GM06990 (cell line): ENCODE data around the gene ZNF500.

Experiments
- DNase-seq: peaks from one replicate; pipeline ENCODE4 v3.0.0-alpha.2; 2011; ENCODE audit not compliant: insufficient read length; ENCODE audit errors: extremely low read depth
- H3K27me3 ChIP-seq: replicated peaks from 2 replicates; pipeline ENCODE4 v1.6.0; 2011; ENCODE audit warnings: low read length; ENCODE audit not compliant: control insufficient read depth, insufficient read depth
- H3K36me3 ChIP-seq: 2 replicates; pipeline ENCODE4 v1.5.1; 2011; ENCODE audit warnings: low read length; ENCODE audit not compliant: control insufficient read depth, insufficient read depth
- H3K4me3 ChIP-seq: replicated peaks from 2 replicates; pipeline ENCODE4 v1.5.1; 2011; ENCODE audit warnings: low read depth, mild to moderate bottlenecking, control low read depth, low read length
- TF ChIP-seq, protein P1 (sequence below): IDR thresholded peaks from 2 replicates; pipeline ENCODE4 v1.5.1; 2011; ENCODE audit warnings: low read length, control low read depth, mild to moderate bottlenecking, inconsistent platforms; ENCODE audit not compliant: insufficient read depth, poor library complexity, severe bottlenecking

Gene ZNF500

DNA sequence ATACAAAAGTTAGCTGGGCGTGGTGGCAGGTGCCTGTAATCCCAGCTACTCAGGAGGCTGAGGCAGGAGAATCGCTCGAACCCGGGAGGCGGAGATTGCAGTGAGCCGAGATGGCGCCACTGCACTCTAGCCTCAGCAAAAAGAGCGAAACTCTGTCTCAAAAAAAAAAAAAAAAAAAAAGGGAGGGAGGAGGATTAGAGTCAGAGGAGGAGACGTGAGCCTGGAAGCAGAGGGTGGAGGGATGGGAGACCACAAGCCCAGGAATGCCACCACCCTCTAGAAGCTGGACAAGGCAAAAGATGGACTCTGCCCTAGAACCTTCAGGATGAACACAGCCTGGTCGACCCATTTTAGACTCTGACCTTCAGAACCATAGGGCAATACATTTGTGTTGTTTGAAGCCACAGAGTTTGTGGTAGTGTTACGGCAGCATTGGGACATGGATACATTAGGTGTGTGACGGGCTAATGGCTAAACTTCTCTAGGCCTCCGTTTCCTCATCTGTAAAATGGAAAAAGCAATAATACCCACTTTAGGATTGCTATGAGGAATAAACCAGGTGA is 26.1 kb upstream of the ZNF500 start:
- Histone ChIP-seq H3K4me3 (no peak overlapping the region), H3K27me3 (no peaks in the 10 kb centered on the region), H3K36me3 (no peaks in the 10 kb centered on the region)
- DNase-seq = no peak
- TF ChIP-seq, protein P1, sequence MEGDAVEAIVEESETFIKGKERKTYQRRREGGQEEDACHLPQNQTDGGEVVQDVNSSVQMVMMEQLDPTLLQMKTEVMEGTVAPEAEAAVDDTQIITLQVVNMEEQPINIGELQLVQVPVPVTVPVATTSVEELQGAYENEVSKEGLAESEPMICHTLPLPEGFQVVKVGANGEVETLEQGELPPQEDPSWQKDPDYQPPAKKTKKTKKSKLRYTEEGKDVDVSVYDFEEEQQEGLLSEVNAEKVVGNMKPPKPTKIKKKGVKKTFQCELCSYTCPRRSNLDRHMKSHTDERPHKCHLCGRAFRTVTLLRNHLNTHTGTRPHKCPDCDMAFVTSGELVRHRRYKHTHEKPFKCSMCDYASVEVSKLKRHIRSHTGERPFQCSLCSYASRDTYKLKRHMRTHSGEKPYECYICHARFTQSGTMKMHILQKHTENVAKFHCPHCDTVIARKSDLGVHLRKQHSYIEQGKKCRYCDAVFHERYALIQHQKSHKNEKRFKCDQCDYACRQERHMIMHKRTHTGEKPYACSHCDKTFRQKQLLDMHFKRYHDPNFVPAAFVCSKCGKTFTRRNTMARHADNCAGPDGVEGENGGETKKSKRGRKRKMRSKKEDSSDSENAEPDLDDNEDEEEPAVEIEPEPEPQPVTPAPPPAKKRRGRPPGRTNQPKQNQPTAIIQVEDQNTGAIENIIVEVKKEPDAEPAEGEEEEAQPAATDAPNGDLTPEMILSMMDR = no peak

DNA sequence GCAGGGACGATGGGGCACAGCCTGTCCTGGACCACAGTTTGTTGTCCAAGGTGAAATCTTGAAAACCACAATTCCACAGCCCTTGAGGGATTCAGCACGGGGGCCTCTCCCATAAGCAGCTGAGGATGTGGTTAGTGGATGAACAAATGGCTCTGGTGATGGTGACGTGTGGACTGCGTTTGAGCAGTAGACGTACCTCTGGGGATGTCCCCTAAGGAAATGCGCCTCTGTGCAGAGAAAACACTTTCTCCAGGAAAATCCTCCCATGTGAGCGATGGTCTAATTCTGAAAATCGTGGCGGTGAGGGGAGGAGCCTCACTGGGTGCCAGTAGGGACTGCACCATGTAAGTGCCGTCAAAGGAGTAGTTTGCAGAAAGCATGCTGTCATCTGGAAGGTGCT is 23.9 kb upstream of the ZNF500 start:
- TF ChIP-seq, protein P1 = no peak
- DNase-seq = no peak
- H3K27me3 ChIP-seq = no peaks in the 10 kb centered on the region
- H3K4me3 ChIP-seq = no peak overlapping the region
- H3K36me3 ChIP-seq = no peaks in the 10 kb centered on the region

DNA sequence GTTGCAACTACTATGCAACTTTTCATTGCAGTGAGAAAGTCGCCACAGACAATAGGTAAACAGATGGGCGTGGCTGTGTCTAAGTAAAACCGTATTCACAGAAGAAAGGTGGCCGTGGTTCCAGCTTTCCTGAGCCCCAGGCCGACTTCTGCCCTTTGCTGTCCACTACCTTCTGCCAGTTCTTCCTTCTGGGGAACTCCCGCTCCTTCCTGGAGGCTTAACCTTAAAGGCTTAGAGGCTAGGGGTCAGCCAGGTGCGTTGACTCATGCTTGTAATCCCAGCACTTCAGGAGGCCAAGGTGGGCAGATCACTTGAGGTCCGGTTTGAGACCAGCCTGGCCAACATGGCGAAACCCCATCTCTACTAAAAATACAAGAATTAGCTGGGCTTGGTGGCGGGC is 23.3 kb upstream of the ZNF500 start:
- TF ChIP-seq, protein P1 = no peak
- no peak for DNase-seq
- H3K27me3 ChIP-seq = no peaks in the 10 kb centered on the region

DNA sequence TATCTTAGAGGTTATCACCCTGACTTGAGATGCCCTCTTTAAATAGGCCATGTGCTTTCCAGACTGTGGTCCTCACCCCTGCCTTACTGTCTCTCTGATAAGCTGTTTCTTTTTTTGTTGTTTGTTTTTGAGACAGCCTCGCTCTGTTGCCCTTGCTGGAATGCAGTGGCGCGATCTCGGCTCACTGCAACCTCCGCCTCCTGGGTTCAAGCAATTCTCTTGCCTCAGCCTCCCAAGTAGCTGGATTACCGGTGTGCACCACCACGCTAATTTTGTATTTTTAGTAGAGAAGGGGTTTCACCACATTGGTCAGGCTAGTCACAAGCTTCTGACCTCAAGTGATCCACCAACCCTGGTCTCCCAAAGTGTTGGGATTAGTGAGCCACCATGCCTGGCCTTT is 21.9 kb upstream of the ZNF500 start:
- Histone ChIP-seq H3K4me3 (no peak overlapping the region), H3K27me3 (no peaks in the 10 kb centered on the region), H3K36me3 (no peaks in the 10 kb centered on the region)
- TF ChIP-seq, protein P1 = no peak
- no peak for DNase-seq

More for the DNA sequence above, 23.3 kb upstream of the ZNF500 start:
- H3K36me3 ChIP-seq = no peaks in the 10 kb centered on the region
- no peak overlapping the region for H3K4me3 ChIP-seq

DNA sequence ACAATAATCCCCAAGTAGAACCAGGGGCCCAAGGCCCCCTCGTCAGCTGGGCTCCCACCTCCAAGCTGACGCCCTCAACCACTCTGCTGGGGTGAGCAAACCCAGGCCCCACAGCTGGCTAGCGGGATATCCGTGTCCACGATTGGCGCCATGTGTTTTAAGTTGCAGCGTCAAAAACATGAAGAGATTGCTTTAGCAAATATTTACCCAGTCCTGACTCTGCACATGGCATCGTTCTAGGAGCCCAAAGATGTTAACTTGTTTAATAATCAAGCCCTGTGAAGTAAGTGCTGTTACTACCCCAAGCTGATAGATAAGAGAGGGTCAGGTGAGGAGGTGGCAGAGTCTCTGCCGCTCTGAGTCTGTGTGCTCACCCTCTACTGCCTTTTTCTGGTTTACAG is 21.5 kb upstream of the ZNF500 start:
- H3K36me3 ChIP-seq = no peaks in the 10 kb centered on the region
- DNase-seq = no peak
- H3K27me3 ChIP-seq = no peaks in the 10 kb centered on the region
- TF ChIP-seq, protein P1 = no peak
- H3K4me3 ChIP-seq = no peak overlapping the region
